ENCODE measurements around the gene GNAI1.

- TF ChIP-seq CTCF (IDR thresholded peaks at IDR 0.05): no peak
- no peak for TF ChIP-seq POLR2A (IDR thresholded peaks at IDR 0.05)
Measured at GRCh38 chr7:80147543-80148391, 13.1 kb downstream of the GNAI1 start.

Measured in right lobe of liver (tissue), 4 donors.